ENCODE results near the gene CRTC3. TPM values are rescaled to one million over a fixed set of nuclear protein-coding genes. Genes with fewer than 3 reads are reported as not detected.

CRTC3 gene
- total and polyA plus RNA-seq, 2 of the 13 experiments (the other 11 are each of a cell fraction or from before 2014, with no cell fraction given), result 8.4 to 11.8 TPM

- in situ Hi-C loops (cut with HindIII; ENCODE audit: extremely low pct_ligation_motif_present, low pct_unique_long_range_greater_than_20kb), result no loop called here
- FAIRE-seq, result no peak
- POLR2A ChIA-PET, result no interaction called here
- TF ChIP-seq CHD2 (IDR thresholded peaks at IDR 0.05; ENCODE audit: low read depth, low read length) (no peak), MBNL3 (CRISPR knock-in tag; conservative IDR thresholded peaks at IDR 0.05) (no peak), ZNF207 (IDR thresholded peaks at IDR 0.05; ENCODE audit: borderline replicate concordance) (no peak), SNAPC2 (CRISPR knock-in tag; IDR thresholded peaks at IDR 0.05) (no peak), ZNF430 (CRISPR knock-in tag; IDR thresholded peaks at IDR 0.05) (no peak), SRF (IDR thresholded peaks at IDR 0.05; ENCODE audit: low read depth, low read length) (no peak), HNRNPL (IDR thresholded peaks at IDR 0.05; ENCODE audit: low read depth, low read length) (no peak), SMAD1 (CRISPR knock-in tag; IDR thresholded peaks at IDR 0.05; ENCODE audit: borderline replicate concordance, low read depth) (no peak), BATF2 (CRISPR knock-in tag; IDR thresholded peaks at IDR 0.05) (no peak), CCAR2 (optimal IDR thresholded peaks at IDR 0.05; ENCODE audit: low read depth, low read length) (no peak), PBX3 (CRISPR knock-in tag; IDR thresholded peaks at IDR 0.05; ENCODE audit: borderline replicate concordance) (no peak), ZGPAT (CRISPR knock-in tag; IDR thresholded peaks at IDR 0.05) (no peak), DNMT1 (CRISPR knock-in tag; IDR thresholded peaks at IDR 0.05) (no peak)
- TF ChIP-seq, protein P1, sequence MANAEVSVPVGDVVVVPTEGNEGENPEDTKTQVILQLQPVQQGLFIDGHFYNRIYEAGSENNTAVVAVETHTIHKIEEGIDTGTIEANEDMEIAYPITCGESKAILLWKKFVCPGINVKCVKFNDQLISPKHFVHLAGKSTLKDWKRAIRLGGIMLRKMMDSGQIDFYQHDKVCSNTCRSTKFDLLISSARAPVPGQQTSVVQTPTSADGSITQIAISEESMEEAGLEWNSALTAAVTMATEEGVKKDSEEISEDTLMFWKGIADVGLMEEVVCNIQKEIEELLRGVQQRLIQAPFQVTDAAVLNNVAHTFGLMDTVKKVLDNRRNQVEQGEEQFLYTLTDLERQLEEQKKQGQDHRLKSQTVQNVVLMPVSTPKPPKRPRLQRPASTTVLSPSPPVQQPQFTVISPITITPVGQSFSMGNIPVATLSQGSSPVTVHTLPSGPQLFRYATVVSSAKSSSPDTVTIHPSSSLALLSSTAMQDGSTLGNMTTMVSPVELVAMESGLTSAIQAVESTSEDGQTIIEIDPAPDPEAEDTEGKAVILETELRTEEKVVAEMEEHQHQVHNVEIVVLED (CRISPR knock-in tag; IDR thresholded peaks at IDR 0.05; ENCODE audit: borderline replicate concordance), result no peak
- TF ChIP-seq, protein P2, sequence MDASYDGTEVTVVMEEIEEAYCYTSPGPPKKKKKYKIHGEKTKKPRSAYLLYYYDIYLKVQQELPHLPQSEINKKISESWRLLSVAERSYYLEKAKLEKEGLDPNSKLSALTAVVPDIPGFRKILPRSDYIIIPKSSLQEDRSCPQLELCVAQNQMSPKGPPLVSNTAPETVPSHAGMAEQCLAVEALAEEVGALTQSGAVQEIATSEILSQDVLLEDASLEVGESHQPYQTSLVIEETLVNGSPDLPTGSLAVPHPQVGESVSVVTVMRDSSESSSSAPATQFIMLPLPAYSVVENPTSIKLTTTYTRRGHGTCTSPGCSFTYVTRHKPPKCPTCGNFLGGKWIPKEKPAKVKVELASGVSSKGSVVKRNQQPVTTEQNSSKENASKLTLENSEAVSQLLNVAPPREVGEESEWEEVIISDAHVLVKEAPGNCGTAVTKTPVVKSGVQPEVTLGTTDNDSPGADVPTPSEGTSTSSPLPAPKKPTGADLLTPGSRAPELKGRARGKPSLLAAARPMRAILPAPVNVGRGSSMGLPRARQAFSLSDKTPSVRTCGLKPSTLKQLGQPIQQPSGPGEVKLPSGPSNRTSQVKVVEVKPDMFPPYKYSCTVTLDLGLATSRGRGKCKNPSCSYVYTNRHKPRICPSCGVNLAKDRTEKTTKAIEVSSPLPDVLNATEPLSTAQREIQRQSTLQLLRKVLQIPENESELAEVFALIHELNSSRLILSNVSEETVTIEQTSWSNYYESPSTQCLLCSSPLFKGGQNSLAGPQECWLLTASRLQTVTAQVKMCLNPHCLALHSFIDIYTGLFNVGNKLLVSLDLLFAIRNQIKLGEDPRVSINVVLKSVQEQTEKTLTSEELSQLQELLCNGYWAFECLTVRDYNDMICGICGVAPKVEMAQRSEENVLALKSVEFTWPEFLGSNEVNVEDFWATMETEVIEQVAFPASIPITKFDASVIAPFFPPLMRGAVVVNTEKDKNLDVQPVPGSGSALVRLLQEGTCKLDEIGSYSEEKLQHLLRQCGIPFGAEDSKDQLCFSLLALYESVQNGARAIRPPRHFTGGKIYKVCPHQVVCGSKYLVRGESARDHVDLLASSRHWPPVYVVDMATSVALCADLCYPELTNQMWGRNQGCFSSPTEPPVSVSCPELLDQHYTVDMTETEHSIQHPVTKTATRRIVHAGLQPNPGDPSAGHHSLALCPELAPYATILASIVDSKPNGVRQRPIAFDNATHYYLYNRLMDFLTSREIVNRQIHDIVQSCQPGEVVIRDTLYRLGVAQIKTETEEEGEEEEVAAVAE (CRISPR knock-in tag; IDR thresholded peaks at IDR 0.05; ENCODE audit: borderline replicate concordance), result no peak
- TF ChIP-seq, protein P3, sequence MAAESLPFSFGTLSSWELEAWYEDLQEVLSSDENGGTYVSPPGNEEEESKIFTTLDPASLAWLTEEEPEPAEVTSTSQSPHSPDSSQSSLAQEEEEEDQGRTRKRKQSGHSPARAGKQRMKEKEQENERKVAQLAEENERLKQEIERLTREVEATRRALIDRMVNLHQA (CRISPR knock-in tag; IDR thresholded peaks at IDR 0.05), result no peak
Observed at GRCh38 chr15:90579213-90579612, 49.5 kb downstream of the CRTC3 start.

More at GRCh38 chr15:90579213-90579612, 49.5 kb downstream of the CRTC3 start:
- DNase-seq (ENCODE audit: low spot score) (no peak), ATAC-seq (no peak)
- 97% methylated on average over 3 of the region's 3 CpGs for WGBS (ENCODE audit: low lambda C conversion rate)
- Histone ChIP-seq H3K9me3 (ENCODE audit: low read length) (no peaks in the 10 kb centered on the region), H3K36me3 (replicated peaks in 1 of 2; ENCODE audit: control insufficient read depth in 1 of 2, insufficient read depth in 2 of 2, low read length in 2 of 2) (no peaks in the 10 kb centered on the region), H3K4me3 (replicated peaks in 1 of 3; ENCODE audit: insufficient read depth in 1 of 3, low read depth in 2 of 3, low read length in 3 of 3) (no peak overlapping the region), H3K79me2 (ENCODE audit: insufficient read depth, low read length) (no peaks in the 10 kb centered on the region), H3K4me1 (ENCODE audit: insufficient read depth, low read length) (peaks cover 11% of the 10 kb centered on the region), H3K27ac (ENCODE audit: extremely low read length, insufficient read depth, low read length) (no peak overlapping the region), H3K4me2 (ENCODE audit: low read depth, low read length) (no peak overlapping the region), H2AFZ (ENCODE audit: low read length) (no peak overlapping the region), H3K27me3 (ENCODE audit: control insufficient read depth in 1 of 2, insufficient read depth in 2 of 2, low read length in 2 of 2) (no peaks in the 10 kb centered on the region), H3K9ac (ENCODE audit: insufficient read depth, low read depth, low read length) (no peak overlapping the region), H4K20me1 (ENCODE audit: insufficient read depth, low read length) (no peaks in the 10 kb centered on the region)
- no TSS peak for BruUV-seq (replicated peaks)
- intact Hi-C loops (cut with micrococcal nuclease; ENCODE audit: unreplicated experiment), result no loop called here
- CTCF ChIA-PET (ENCODE audit: low intra/inter-chr PET ratio, low total read pairs), result no interaction called here
